GM21529 (cell line): ENCODE data around the gene YBEY.
"Not testable (repeated sequence)": the region's sequence is repeated elsewhere in the genome, so short reads cannot be mapped to it uniquely, and the experiment has no call there.

Source experiments
- ATAC-seq: cut with Tn5 transposase; IDR thresholded peaks from one replicate; pipeline ENCODE4 v1.9.1; 2021; ENCODE audit not compliant: unreplicated experiment

YBEY gene

GRCh38 chr21:46299167-46299566, 13.0 kb downstream of the YBEY start:
- ATAC-seq: no peak

- ATAC-seq: no peak
Observed at GRCh38 chr21:46301759-46302158, 15.6 kb downstream of the YBEY start.

GRCh38 chr21:46304437-46304836, 18.3 kb downstream of the YBEY start:
- ATAC-seq: no peak

GRCh38 chr21:46304955-46305354, 18.8 kb downstream of the YBEY start:
- ATAC-seq: no peak

- no peak for ATAC-seq
Observed at GRCh38 chr21:46307625-46308024, 21.5 kb downstream of the YBEY start.

GRCh38 chr21:46308431-46308830, 22.3 kb downstream of the YBEY start:
- ATAC-seq: no peak

- ATAC-seq: not testable (repeated sequence)
Observed at GRCh38 chr21:46310260-46310659, 24.1 kb downstream of the YBEY start.

GRCh38 chr21:46311568-46311967, 25.4 kb downstream of the YBEY start:
- ATAC-seq: no peak

- no peak for ATAC-seq
Observed at GRCh38 chr21:46312949-46313348, 26.8 kb downstream of the YBEY start.

- no peak for ATAC-seq
Observed at GRCh38 chr21:46314441-46315020, 28.4 kb downstream of the YBEY start.

GRCh38 chr21:46316708-46317324, 30.7 kb downstream of the YBEY start:
- ATAC-seq: no peak

- ATAC-seq: no peak
Observed at GRCh38 chr21:46317710-46318463, 31.7 kb downstream of the YBEY start.

- ATAC-seq: no peak
Observed at GRCh38 chr21:46318464-46318845, 32.3 kb downstream of the YBEY start.

- no peak for ATAC-seq
Observed at GRCh38 chr21:46319186-46319585, 33.0 kb downstream of the YBEY start.

- ATAC-seq: no peak
Observed at GRCh38 chr21:46320331-46320801, 34.2 kb downstream of the YBEY start.

GRCh38 chr21:46322351-46323226, 36.4 kb downstream of the YBEY start:
- ATAC-seq: no peak

- peak; percentile 9 for ATAC-seq
Observed at GRCh38 chr21:46323227-46323709, 37.1 kb downstream of the YBEY start.

GRCh38 chr21:46323710-46324389, 37.7 kb downstream of the YBEY start, which contains the start of the genes C21orf58 and PCNT:
TSS of gene C21orf58 (minus strand) at chr21:46323870. CDS start at chr21:46322738, 1,132 bp downstream.
TSS of gene PCNT (plus strand) at chr21:46324156. CDS start at chr21:46324229, 73 bp downstream.
- ATAC-seq: peak; percentile 79

GRCh38 chr21:46324390-46325072, 38.4 kb downstream of the YBEY start:
- ATAC-seq: peak; percentile 58
